ENCODE results near the gene DHPS.
"Not testable (repeated sequence)": the region's sequence is repeated elsewhere in the genome, so short reads cannot be mapped to it uniquely, and the experiment has no call there.

Gene DHPS

GRCh38 chr19:12705654-12706331 lies 24.1 kb upstream of the DHPS start:
- DNase-seq (ENCODE audit: low read depth) = no peak

DNA sequence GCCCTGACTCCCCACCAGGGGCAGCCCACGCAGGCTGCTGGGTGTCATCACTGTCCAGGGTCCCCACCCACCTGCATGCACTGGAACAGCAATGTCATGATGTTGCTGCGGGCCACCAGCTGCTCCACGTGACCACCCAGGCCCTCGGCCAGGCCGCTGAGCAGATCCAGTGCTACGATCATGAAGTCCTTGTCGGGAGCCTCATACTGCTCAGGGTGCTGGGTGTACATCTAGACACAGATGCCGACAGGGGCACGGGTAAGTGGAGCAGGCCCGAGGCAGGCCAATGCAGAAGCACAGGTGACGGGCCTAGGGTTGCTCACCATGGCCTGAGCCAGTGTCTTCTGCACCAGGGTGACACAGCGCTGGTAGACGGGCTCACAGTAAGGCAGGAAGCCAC lies 23.5 kb upstream of the DHPS start:
- no peak for DNase-seq (ENCODE audit: low read depth)

DNA sequence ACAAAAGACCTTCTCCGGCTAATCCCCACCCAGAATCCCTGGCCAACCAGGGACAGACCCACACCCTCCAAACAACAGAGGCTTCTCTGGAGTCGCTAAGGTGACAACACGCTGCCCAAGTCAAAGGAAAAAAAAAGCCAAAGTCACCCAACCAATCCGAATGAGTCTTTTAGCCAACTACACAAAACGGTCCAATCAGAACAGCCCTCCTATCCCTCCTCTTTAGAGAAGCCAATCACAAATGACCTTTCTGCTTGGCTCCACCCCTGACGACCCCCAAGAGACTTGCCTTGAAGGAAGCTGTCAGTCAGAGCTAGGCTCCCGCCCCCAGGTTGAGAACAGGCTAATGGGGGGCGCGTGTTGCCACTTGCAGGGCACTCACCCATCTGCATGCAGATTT lies 21.4 kb upstream of the DHPS start:
- DNase-seq (ENCODE audit: low read depth) = no peak

DNA sequence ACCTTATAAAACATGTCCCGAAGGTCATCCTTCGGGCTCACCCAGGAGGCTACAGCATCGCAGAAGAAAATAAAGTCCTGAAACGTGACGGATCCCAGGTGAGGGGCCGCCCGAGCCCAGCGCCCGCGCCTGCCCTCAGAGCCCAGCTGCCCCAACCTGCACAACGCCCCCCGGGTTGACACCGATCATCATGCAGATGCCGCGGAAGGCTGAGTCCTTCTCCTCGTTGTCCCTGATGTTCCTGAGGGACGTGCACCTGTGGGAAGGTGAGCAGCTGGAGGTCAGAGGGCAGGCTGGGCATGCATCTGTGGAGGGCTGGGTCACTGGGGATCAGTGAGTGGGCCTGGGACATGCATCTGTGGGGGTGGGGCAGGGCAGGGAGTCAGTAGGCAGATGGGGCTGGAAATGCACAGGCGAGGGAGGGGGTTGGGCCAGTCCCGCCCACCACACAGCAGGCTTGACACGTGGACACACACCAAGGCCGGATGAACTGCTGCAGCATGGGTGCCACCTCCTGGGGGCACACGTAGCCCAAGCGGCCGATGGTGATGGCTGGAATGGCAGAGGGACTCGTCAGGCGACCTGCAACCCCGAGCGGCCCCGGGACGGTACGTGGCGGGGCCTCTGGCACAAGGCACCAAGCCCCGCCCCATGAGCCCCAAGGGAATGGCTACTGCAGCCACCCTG lies 20.1 kb upstream of the DHPS start:
- no peak for DNase-seq (ENCODE audit: low read depth)

DNA sequence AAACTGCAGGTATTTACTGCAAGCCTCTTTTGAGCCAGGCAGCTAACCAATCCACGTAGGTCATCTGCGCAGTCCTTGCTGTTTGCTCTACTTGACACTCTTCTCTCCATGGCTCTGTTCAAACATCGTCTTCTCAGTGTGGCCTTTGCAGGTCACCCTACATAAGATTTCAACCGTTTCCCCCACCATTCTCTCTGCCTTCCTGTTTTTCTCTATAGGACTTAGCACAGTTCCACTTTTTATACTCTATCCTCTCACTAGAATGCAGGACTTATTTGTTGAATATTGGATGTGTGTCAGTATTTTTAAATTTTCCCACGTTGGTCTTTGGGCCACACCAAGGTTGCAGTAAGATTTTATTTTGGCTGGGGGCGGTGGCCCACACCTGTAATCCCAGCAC lies 16.5 kb upstream of the DHPS start:
- DNase-seq (ENCODE audit: low read depth) = no peak

GRCh38 chr19:12697425-12697824 lies 15.7 kb upstream of the DHPS start:
- not testable (repeated sequence) for DNase-seq (ENCODE audit: low read depth)

DNA sequence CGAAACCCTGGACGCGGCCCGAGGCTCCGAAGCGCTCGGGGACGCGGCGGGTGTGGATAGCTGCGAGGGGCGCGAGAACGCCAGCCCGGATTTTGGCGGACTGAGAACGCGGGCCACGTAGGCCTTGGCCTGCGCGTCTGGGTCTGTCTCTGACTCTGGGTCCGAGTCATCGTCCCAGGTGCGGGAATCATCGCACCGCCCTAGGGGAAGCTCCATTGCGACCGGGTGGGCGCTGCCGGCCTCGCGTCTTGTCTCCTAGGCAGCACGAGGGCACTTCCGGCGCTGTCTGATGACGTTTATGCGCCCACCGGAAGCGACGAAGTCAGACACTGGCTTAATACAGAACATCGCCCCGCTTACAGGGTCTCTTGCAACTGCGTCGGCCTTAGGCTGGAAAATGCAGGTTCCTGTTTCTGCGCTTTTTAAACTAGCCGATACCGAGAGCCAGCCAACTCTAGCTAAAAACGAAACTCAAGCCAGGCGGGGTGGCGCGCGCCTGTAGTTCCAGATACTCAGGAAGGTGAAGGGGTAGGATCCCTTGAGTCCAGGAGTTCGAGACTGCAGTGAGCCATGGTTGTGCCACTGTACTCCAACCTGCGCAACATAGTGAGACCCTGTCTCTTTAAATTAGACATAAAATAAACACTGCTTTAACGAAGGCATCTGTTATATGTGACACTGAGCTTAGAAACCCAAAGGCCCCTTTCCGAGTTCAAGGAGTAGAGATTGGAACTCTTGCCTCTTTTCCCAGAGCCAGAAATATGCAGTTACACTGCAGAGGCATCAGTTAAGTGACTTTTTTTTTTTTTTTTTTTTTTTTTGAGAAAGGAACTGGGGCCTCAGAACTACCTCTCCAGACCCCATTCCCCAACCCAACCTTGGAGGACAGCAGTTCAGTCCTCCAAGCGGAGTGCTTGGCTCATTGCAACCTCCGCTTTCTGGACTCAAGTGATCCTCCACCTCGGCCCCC lies 15.0 kb upstream of the DHPS start, which contains the start of gene FBXW9:
FBXW9 (minus strand) TSS at position 266 of the 970 bp plus-strand sequence; CDS start at position 216, 50 bp downstream.
- DNase-seq (ENCODE audit: low read depth) = peak; percentile 99

GRCh38 chr19:12695997-12696365 lies 14.3 kb upstream of the DHPS start:
- DNase-seq (ENCODE audit: low read depth) = no peak

GRCh38 chr19:12695514-12695913 lies 13.8 kb upstream of the DHPS start:
- no peak for DNase-seq (ENCODE audit: low read depth)

DNA sequence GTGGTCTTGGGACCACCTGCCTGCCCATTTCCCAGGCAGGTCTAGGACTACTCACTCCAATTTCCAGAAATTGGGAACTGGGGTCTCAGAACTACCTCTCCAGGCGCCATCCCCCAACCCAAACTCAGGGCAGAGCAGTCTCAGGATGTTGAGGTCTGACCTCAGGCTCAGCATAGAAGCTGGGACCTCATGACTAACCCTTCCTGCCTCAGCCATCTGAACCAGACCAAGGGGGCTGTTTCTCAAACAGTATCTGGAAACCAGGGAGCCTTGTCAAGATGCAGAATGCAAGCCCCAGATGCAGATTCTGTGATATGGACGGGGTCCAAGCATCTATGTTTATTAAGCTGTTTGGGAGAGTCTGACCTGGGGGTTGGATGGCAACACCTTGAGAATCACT lies 13.4 kb upstream of the DHPS start:
- no peak for DNase-seq (ENCODE audit: low read depth)

- no peak for DNase-seq (ENCODE audit: low read depth)
These were observed 13.0 kb upstream of the DHPS start for GRCh38 chr19:12694641-12695040.

DNA sequence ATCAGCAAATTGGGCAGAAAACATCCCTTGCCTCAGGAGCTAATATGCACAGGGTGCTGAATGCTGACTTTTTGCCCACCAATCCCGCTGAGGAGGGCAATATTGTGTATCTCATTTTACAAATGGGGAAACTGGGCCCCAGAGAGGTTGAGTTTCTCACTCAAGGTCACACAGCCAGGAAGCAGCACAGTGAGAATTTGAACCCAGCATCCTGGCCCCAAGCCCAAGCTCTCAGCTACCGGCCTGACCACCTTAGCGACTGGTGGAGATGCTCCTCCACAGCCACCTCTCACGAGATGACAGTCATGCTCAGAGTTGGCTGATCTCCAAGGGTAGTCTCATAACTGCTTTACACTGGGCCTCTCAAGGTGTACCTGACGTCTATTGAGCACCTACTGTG lies 11.3 kb upstream of the DHPS start:
- DNase-seq (ENCODE audit: low read depth) = no peak

GRCh38 chr19:12689581-12690216 lies 8.0 kb upstream of the DHPS start:
- no peak for DNase-seq (ENCODE audit: low read depth)

GRCh38 chr19:12689012-12689411 lies 7.3 kb upstream of the DHPS start:
- no peak for DNase-seq (ENCODE audit: low read depth)

DNA sequence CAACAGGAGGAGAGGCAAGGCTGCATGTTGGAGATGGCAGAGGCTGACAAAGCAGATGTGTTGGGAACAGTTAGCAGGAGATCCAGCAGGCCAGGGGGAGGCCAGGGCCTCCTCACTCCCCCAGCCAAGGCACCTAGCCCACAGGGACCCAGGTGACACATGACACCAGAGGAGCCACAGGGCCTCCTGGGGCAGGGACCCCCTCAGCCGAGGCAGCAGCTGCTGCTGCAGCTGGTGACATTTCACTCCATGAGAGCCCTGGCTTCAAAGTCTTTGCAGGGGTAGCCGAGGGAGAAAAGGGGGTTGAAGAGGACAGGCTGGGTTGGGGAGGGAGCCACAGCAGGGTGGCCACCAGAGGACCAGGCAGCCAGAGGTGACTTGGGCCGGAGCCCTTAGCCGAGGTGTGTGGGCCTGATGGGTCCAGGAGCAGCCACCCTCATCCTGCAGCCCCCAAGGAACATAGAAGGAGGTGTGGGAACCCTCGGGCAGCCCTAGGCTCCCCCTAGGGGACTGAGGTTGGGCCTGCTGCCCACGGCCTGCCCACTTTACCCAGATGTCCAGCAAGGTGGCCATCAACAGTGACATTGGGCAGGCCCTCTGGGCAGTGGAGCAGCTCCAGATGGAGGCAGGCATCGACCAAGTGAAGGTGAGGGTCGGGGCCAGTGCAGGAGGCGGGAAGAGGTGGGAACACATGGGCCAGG lies 6.0 kb upstream of the DHPS start, which contains the start of gene GNG14:
GNG14 (plus strand) TSS at position 503 of the 701 bp plus-strand sequence; CDS start at position 554, 51 bp downstream.
- DNase-seq (ENCODE audit: low read depth) = no peak

DNA sequence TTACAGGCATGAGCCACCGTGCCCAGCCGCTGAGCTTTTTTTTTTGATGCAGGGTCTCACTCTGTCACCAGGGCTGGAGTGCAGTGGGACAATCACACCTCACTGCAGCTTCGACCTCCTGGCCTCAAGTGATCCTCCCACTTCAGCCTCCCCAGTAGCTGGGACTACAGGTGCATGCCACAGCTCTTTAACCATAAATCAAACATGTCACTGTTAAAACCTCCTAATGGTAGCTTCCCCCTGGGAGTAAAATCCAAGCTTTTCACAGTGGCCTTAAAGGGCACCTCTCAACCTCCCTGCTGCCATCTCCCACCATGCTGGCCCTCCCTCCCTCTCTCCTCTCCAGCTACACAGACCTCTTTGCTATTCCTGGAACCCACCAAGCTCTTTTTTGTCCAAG lies 4.2 kb upstream of the DHPS start:
- DNase-seq (ENCODE audit: low read depth) = no peak

GRCh38 chr19:12680034-12680433 lies 1.6 kb downstream of the DHPS start:
- DNase-seq (ENCODE audit: low read depth) = no peak

DNA sequence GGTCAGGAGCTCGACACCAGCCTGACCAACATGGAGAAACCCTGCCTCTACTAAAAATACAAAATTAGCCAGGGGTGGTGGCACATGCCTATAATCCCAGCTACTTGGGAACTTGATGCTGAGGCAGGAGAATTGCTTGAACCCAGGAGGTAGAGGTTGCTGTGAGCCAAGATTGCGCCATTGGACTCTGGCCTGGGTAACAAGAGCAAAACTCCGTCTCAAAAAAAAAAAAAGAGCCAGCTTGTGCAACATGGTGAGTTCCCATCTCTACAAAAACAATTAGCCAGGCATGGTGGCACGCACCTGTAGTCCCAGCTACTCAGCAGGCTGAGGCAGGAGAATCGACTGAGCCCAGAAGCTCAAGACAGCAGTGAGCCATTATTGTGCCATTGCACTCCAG lies 3.6 kb downstream of the DHPS start:
- not testable (repeated sequence) for DNase-seq (ENCODE audit: low read depth)

GRCh38 chr19:12676928-12677327 lies 4.8 kb downstream of the DHPS start:
- no peak for DNase-seq (ENCODE audit: low read depth)

- DNase-seq (ENCODE audit: low read depth) = peak; percentile 84
These were observed 5.3 kb downstream of the DHPS start for GRCh38 chr19:12676384-12676792.

DNA sequence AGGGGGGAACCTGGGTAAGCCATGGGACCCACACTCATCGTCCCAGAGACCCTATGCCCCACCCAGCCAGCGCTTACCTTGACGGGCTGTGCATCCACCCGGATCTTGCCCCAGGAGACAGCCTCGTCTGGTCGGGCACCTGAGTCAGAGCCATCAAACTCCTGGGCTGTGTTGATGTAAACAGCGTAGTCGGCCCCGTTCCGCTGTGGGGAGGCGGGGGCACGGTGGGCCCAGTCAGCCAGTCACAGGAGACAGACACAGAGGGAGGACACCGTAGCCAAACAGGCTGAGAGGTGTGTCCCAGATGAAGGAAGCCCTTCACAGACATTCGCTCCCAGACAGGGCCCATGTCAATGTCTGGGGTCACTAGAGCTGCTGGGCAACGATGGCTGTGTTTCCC lies 5.7 kb downstream of the DHPS start:
- DNase-seq (ENCODE audit: low read depth) = no peak

Data from stimulated activated CD8-positive, alpha-beta memory T cell treated with anti-CD3 and anti-CD28 coated beads, Interleukin-15, amount 100 ng/mL, for 1 hour (primary cell).